HEK293 (cell line): ENCODE measurements around the gene ARMC2.
A peak's percentile ranks its signal among the peaks of the same experiment; 100 is the strongest.
"Not testable (repeated sequence)": the region's sequence is repeated elsewhere in the genome, so short reads cannot be mapped to it uniquely, and the experiment has no call there.

ENCODE experiments used
- CTCF ChIA-PET: fragments of 350-600 bp; formaldehyde crosslinking; extraction: SDS; loops from one replicate; lab custom pipeline; 2021; ENCODE audit warnings: antibody characterized with exemption; lab: Yijun Ruan, JAX
- POLR2A ChIA-PET: fragments of 300-600 bp; formaldehyde crosslinking; extraction: SDS; loops from one replicate; lab custom pipeline; 2020; ENCODE audit warnings: antibody characterized with exemption, inconsistent platforms; lab: Yijun Ruan, JAX
- H3K27ac ChIP-seq: fragments of 200-500 bp; sonication (Bioruptor generic); 2 replicates; pipeline ENCODE4 v1.5.1; 2014; ENCODE audit warnings: low read depth, low read length, control low read depth, inconsistent platforms; ENCODE audit errors: extremely low read depth
- H3K36me3 ChIP-seq, 2 experiments: fragments of 200-500 bp in 1 of 2; sonication (Bioruptor generic) in 1 of 2; 1 replicate in 1 of 2; 2 replicates in 1 of 2; pipeline ENCODE4 v1.5.1; 2014 to 2017; ENCODE audit warnings: inconsistent platforms in 2 of 2, low read length in 2 of 2; ENCODE audit not compliant: control insufficient read depth in 2 of 2, insufficient read depth in 1 of 2
- H3K4me1 ChIP-seq: fragments of 200-500 bp; sonication (Bioruptor generic); 2 replicates; pipeline ENCODE4 v1.5.1; 2014; ENCODE audit warnings: mild to moderate bottlenecking, low read length, inconsistent platforms; ENCODE audit not compliant: control insufficient read depth, insufficient read depth
- H3K4me3 ChIP-seq: 2 replicates; pipeline ENCODE4 v1.5.1; 2011; ENCODE audit warnings: low read depth, mild to moderate bottlenecking, control low read depth, low read length, moderate library complexity
- H3K9me3 ChIP-seq: fragments of 200-500 bp; sonication (Bioruptor generic); 2 replicates; pipeline ENCODE4 v1.5.1; 2014; ENCODE audit warnings: low read depth, low read length, inconsistent platforms; ENCODE audit not compliant: control insufficient read depth, insufficient read depth
- GLI2 ChIP-seq: fragments of 450-650 bp; formaldehyde crosslinking; IDR thresholded peaks from 2 replicates; pipeline ENCODE4; 2017; ENCODE audit warnings: missing biosample characterization, missing genetic modification characterization, low read depth, borderline replicate concordance
- KLF7 ChIP-seq: fragments of 450-650 bp; formaldehyde crosslinking; IDR thresholded peaks from 2 replicates; pipeline ENCODE4 v1.5.1; 2016; ENCODE audit warnings: missing biosample characterization, missing genetic modification characterization, borderline replicate concordance
- ZBTB11 ChIP-seq: fragments of 450-650 bp; formaldehyde crosslinking; conservative IDR thresholded peaks from 2 replicates; pipeline ENCODE4 v1.5.1; 2016; ENCODE audit warnings: low read depth, missing biosample characterization, missing genetic modification characterization
- ZBTB48 ChIP-seq: fragments of 450-650 bp; formaldehyde crosslinking; IDR thresholded peaks from 2 replicates; pipeline ENCODE4 v1.5.1; 2016; ENCODE audit warnings: missing biosample characterization, missing genetic modification characterization
- ZNF121 ChIP-seq: fragments of 450-650 bp; formaldehyde crosslinking; IDR thresholded peaks from 2 replicates; pipeline ENCODE4 v1.5.1; 2016; ENCODE audit warnings: missing biosample characterization, missing genetic modification characterization
- ZNF140 ChIP-seq: fragments of 450-650 bp; formaldehyde crosslinking; IDR thresholded peaks from 2 replicates; pipeline ENCODE4 v1.5.1; 2016; ENCODE audit warnings: missing biosample characterization, missing genetic modification characterization
- ZNF146 ChIP-seq: fragments of 450-650 bp; formaldehyde crosslinking; IDR thresholded peaks from 2 replicates; pipeline ENCODE4 v1.5.1; 2016; ENCODE audit warnings: missing biosample characterization, missing genetic modification characterization
- ZNF239 ChIP-seq: fragments of 450-650 bp; formaldehyde crosslinking; IDR thresholded peaks from 2 replicates; pipeline ENCODE4 v1.5.1; 2016; ENCODE audit warnings: missing biosample characterization, missing genetic modification characterization
- ZNF311 ChIP-seq: fragments of 450-650 bp; formaldehyde crosslinking; IDR thresholded peaks from 2 replicates; pipeline ENCODE4 v1.5.1; 2017; ENCODE audit warnings: missing biosample characterization, missing genetic modification characterization, borderline replicate concordance
- ZNF449 ChIP-seq: fragments of 450-650 bp; formaldehyde crosslinking; IDR thresholded peaks from 2 replicates; pipeline ENCODE4 v1.5.1; 2017; ENCODE audit warnings: missing biosample characterization, mild to moderate bottlenecking, missing genetic modification characterization, moderate library complexity
- ZNF548 ChIP-seq: fragments of 450-650 bp; formaldehyde crosslinking; IDR thresholded peaks from 2 replicates; pipeline ENCODE4 v1.5.1; 2016; ENCODE audit warnings: missing biosample characterization, missing genetic modification characterization
- ZNF555 ChIP-seq: fragments of 450-650 bp; formaldehyde crosslinking; conservative IDR thresholded peaks from 2 replicates; pipeline ENCODE4 v1.5.1; 2017; ENCODE audit warnings: missing biosample characterization, mild to moderate bottlenecking, missing genetic modification characterization, inconsistent platforms
- ZNF580 ChIP-seq: fragments of 450-650 bp; formaldehyde crosslinking; IDR thresholded peaks from 2 replicates; pipeline ENCODE4 v1.5.1; 2016; ENCODE audit warnings: missing biosample characterization, missing genetic modification characterization
- ZNF791 ChIP-seq: fragments of 450-650 bp; formaldehyde crosslinking; IDR thresholded peaks from 2 replicates; pipeline ENCODE4 v1.5.1; 2016; ENCODE audit warnings: missing biosample characterization, missing genetic modification characterization
- TF ChIP-seq, protein P1 (sequence below): fragments of 450-650 bp; formaldehyde crosslinking; IDR thresholded peaks from 2 replicates; pipeline ENCODE4 v1.5.1; 2016; ENCODE audit warnings: missing biosample characterization, missing genetic modification characterization
- TF ChIP-seq, protein P2 (sequence below): fragments of 450-650 bp; formaldehyde crosslinking; IDR thresholded peaks from 2 replicates; pipeline ENCODE4 v1.5.1; 2017; ENCODE audit warnings: missing biosample characterization, missing genetic modification characterization

ARMC2 gene

DNA sequence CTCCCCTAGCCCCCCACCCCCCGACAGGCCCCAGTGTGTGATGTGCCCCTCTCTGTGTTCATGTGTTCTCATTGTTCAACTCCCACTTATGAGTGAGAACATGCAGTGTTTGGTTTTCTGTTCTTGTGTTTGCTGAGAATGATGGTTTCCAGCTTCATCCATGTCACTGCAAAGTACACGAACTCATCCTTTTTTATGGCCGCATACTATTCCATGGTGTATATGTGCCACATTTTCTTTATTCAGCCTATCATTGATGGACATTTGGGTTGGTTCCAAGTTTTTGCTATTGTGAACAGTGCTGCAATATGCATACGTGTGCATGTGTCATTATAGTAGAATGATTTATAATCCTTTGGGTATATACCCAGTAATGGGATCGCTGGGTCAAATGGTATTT lies 42.7 kb downstream of the ARMC2 start:
- H3K36me3 ChIP-seq, H3K4me3 ChIP-seq, POLR2A ChIA-PET, H3K9me3 ChIP-seq, H3K4me1 ChIP-seq, H3K27ac ChIP-seq: not testable (repeated sequence)
- CTCF ChIA-PET: interaction anchor here (0.6 to 2.4 kb wide), 5 partner anchors 23 to 349 kb away, joined by 3 to 10 read pairs (median 3); no protein-coding TSS in a partner anchor
- TF ChIP-seq ZNF580: peak; percentile 74
- peak; percentile 96 for TF ChIP-seq ZNF146
- TF ChIP-seq, protein P1, sequence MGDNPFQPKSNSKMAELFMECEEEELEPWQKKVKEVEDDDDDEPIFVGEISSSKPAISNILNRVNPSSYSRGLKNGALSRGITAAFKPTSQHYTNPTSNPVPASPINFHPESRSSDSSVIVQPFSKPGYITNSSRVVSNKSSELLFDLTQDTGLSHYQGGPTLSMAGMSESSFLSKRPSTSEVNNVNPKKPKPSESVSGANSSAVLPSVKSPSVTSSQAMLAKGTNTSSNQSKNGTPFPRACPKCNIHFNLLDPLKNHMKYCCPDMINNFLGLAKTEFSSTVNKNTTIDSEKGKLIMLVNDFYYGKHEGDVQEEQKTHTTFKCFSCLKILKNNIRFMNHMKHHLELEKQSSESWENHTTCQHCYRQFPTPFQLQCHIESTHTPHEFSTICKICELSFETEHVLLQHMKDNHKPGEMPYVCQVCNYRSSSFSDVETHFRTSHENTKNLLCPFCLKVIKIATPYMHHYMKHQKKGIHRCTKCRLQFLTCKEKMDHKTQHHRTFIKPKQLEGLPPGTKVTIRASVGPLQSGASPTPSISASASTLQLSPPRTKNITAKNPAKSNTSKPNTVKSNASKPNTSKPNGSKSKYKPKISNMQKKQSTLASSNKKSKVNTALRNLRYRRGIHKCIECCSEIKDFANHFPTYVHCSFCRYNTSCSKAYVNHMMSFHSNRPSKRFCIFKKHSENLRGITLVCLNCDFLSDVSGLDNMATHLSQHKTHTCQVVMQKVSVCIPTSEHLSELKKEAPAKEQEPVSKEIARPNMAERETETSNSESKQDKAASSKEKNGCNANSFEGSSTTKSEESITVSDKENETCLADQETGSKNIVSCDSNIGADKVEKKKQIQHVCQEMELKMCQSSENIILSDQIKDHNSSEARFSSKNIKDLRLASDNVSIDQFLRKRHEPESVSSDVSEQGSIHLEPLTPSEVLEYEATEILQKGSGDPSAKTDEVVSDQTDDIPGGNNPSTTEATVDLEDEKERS (tag by site-specific recombination): 0 out of 2 replicates have a peak, but pooled peaks have one; percentile 54

- POLR2A ChIA-PET: no interaction called here
- H3K4me3 ChIP-seq: no peak overlapping the region
- H3K27ac ChIP-seq: no peak overlapping the region
- CTCF ChIA-PET: interaction anchor here (0.7 to 5.1 kb wide), 8 partner anchors 49 to 372 kb away, joined by 3 to 109 read pairs (median 4); no protein-coding TSS in a partner anchor
- H3K4me1 ChIP-seq: no peaks in the 10 kb centered on the region
- TF ChIP-seq ZNF548 (tag by site-specific recombination) (no peak), GLI2 (tag by site-specific recombination) (no peak), ZBTB11 (tag by site-specific recombination) (no peak), KLF7 (tag by site-specific recombination) (no peak), ZNF555 (no peak), ZNF140 (tag by site-specific recombination) (no peak), ZBTB48 (tag by site-specific recombination) (no peak), ZNF449 (tag by site-specific recombination) (no peak), ZNF239 (no peak), ZNF311 (tag by site-specific recombination) (no peak), ZNF121 (tag by site-specific recombination) (no peak), ZNF791 (tag by site-specific recombination) (no peak)
- TF ChIP-seq, protein P2, sequence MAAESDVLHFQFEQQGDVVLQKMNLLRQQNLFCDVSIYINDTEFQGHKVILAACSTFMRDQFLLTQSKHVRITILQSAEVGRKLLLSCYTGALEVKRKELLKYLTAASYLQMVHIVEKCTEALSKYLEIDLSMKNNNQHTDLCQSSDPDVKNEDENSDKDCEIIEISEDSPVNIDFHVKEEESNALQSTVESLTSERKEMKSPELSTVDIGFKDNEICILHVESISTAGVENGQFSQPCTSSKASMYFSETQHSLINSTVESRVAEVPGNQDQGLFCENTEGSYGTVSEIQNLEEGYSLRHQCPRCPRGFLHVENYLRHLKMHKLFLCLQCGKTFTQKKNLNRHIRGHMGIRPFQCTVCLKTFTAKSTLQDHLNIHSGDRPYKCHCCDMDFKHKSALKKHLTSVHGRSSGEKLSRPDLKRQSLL (tag by site-specific recombination): no peak
- no peaks in the 10 kb centered on the region for H3K36me3 ChIP-seq
- H3K9me3 ChIP-seq: no peaks in the 10 kb centered on the region
These were observed 47.3 kb downstream of the ARMC2 start for GRCh38 chr6:108895571-108895970.
